ENCODE measurements around the gene LIMA1. TPM values are rescaled to one million over a fixed set of nuclear protein-coding genes. Genes with fewer than 3 reads are reported as not detected.

The LIMA1 gene
- total and polyA plus RNA-seq, 9 of the 15 experiments (the other 6 are each of a cell fraction or from before 2014, with no cell fraction given): 20.2 to 37.8 (median 27.3) TPM

DNA sequence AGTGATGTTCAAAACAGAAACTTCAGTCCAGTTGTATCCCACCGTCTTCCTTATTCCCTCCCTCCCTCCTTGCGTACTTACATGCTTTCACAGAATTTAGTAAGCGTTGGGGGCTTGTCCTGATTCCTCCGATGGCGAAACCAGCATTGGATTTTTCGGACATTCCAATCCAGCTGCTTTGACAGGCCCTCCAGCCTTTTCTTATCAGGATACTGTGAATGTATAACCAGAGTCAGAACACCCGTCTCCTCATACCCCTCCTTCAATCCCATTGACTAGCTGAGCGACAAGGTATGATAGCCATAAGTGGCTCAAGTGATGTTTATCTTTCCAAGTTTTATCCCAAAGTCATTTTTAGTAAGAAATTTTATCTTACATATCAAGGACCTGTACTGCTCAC lies 140.3 kb downstream of the LIMA1 start:
- no peak overlapping the region for H3K27ac ChIP-seq (ENCODE audit: extremely low read depth, low read depth, low read length)
- no peak overlapping the region for H3K4me2 ChIP-seq (ENCODE audit: insufficient read depth, low read length)
- no peaks in the 10 kb centered on the region for H3K9me1 ChIP-seq (ENCODE audit: control insufficient read depth, insufficient read depth, low read length)
- no peaks in the 10 kb centered on the region for H3K27me3 ChIP-seq (ENCODE audit: control insufficient read depth in 2 of 2, insufficient read depth in 2 of 2, low read length in 2 of 2)
- no peak overlapping the region for H3K9ac ChIP-seq (ENCODE audit: insufficient read depth in 1 of 2, low read depth in 2 of 2, low read length in 2 of 2)
- FAIRE-seq: no peak
- CTCF ChIA-PET (ENCODE audit: low intra/inter-chr PET ratio): no interaction called here
- H3K4me1 ChIP-seq (replicated peaks in 1 of 2; ENCODE audit: control insufficient read depth in 2 of 2, insufficient read depth in 2 of 2, low read length in 2 of 2): peaks cover 0 to 4% of the 10 kb centered on the region in 2 experiments; a peak in 1 of 5 replicates
- 86% methylated on average over 8 of the region's 8 CpGs for WGBS (ENCODE audit: insufficient coverage, low coverage, missing lambda C conversion rate)
- TF ChIP-seq, protein P1, sequence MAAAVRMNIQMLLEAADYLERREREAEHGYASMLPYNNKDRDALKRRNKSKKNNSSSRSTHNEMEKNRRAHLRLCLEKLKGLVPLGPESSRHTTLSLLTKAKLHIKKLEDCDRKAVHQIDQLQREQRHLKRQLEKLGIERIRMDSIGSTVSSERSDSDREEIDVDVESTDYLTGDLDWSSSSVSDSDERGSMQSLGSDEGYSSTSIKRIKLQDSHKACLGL (CRISPR knock-in tag; IDR thresholded peaks at IDR 0.05; ENCODE audit: borderline replicate concordance, poor library complexity, severe bottlenecking): no peak
- TF ChIP-seq SMAD1 (IDR thresholded peaks at IDR 0.05; ENCODE audit: low read depth, low read length, partially characterized antibody): no peak
- TF ChIP-seq MAFG (tag; conservative IDR thresholded peaks at IDR 0.05): no peak
- TF ChIP-seq DIDO1 (tag; IDR thresholded peaks at IDR 0.05; ENCODE audit: low read depth): no peak
- no peak for TF ChIP-seq ZSCAN29 (IDR thresholded peaks at IDR 0.05)
- BruUV-seq (replicated peaks): no TSS peak
- intact Hi-C loops (cut with micrococcal nuclease) (no loop called here), in situ Hi-C loops (cut with MboI) (no loop called here)
- H4K20me1 ChIP-seq (replicated peaks; ENCODE audit: control insufficient read depth, insufficient read depth, low read length): no peaks in the 10 kb centered on the region
- H3K9me3 ChIP-seq (replicated peaks; ENCODE audit: control insufficient read depth, insufficient read depth, low read depth, low read length): no peaks in the 10 kb centered on the region
- no peak for DNase-seq (ENCODE audit: extremely low read depth in 1 of 4, low spot score in 3 of 4)
- no peak overlapping the region for H2AFZ ChIP-seq (ENCODE audit: low read depth, low read length)
- peaks cover 8% of the 10 kb centered on the region; the same call in 1 of the 3 replicates for H3K79me2 ChIP-seq (ENCODE audit: control insufficient read depth, insufficient read depth, low read length)
- peaks cover 36% of the 10 kb centered on the region for H3K36me3 ChIP-seq (ENCODE audit: control insufficient read depth, insufficient read depth, low read length)
- POLR2A ChIA-PET: interaction anchor here (0.8 to 1.3 kb wide), 2 partner anchors 18 to 24 kb away, joined by 3 to 4 read pairs; partner anchors contain the start of gene CERS5
- no peak for ATAC-seq
- no peak overlapping the region for H3K4me3 ChIP-seq
